SKM-1 (cell line): Measurements from ENCODE around the gene SF3B3.
"Not testable (repeated sequence)": the region's sequence is repeated elsewhere in the genome, so short reads cannot be mapped to it uniquely, and the experiment has no call there.

Experiments
- DNase-seq: peaks from one replicate; lab custom pipeline; 2025; ENCODE audit not compliant: unreplicated experiment; lab: John Stamatoyannopoulos, UW

Gene SF3B3

GRCh38 chr16:70614208-70614951, 90.8 kb downstream of the SF3B3 start:
- no peak for DNase-seq

GRCh38 chr16:70615945-70616344, 92.3 kb downstream of the SF3B3 start:
- no peak for DNase-seq

GRCh38 chr16:70621864-70622263, 98.2 kb downstream of the SF3B3 start:
- DNase-seq = not testable (repeated sequence)
